Neural progenitor cell (in vitro differentiated cells): ENCODE data around the gene PLEKHA6. TPM values are rescaled to one million over a fixed set of nuclear protein-coding genes. Genes with fewer than 3 reads are reported as not detected.

Experiments
- DNase-seq: peaks from one replicate; pipeline ENCODE4 v3.0.0-alpha.2; 2016; ENCODE audit warnings: low spot score
- H2AFZ ChIP-seq: fragments of 200-600 bp; sonication (generic); replicated peaks from 2 replicates; pipeline ENCODE4 v1.6.1; 2016; ENCODE audit warnings: antibody characterized with exemption
- H3F3A ChIP-seq: fragments of 200-600 bp; sonication (generic); 2 replicates; pipeline ENCODE4 v1.6.1; 2016; ENCODE audit warnings: antibody characterized with exemption, low read depth
- H3K27ac ChIP-seq: fragments of 200-600 bp; sonication (generic); 2 replicates; pipeline ENCODE4 v1.5.1; 2016; ENCODE audit warnings: mild to moderate bottlenecking
- H3K27me3 ChIP-seq: fragments of 200-600 bp; sonication (generic); 2 replicates; pipeline ENCODE4 v1.6.1; 2016; ENCODE audit warnings: mild to moderate bottlenecking, moderate library complexity
- H3K36me3 ChIP-seq: fragments of 200-600 bp; sonication (generic); 2 replicates; pipeline ENCODE4 v1.5.1; 2016
- H3K4me1 ChIP-seq: fragments of 200-600 bp; sonication (generic); 2 replicates; pipeline ENCODE4 v1.6.1; 2016; ENCODE audit warnings: mixed run types
- H3K4me2 ChIP-seq: fragments of 200-600 bp; sonication (generic); 2 replicates; pipeline ENCODE4 v1.6.1; 2016
- H3K4me3 ChIP-seq: fragments of 200-600 bp; sonication (generic); 2 replicates; pipeline ENCODE4 v1.5.1; 2016
- H3K79me2 ChIP-seq: fragments of 200-600 bp; sonication (generic); 2 replicates; pipeline ENCODE4 v1.6.1; 2016; ENCODE audit warnings: low read depth
- H3K9ac ChIP-seq: fragments of 200-600 bp; sonication (generic); 2 replicates; pipeline ENCODE4 v1.6.1; 2016
- H3K9me3 ChIP-seq: fragments of 200-600 bp; sonication (generic); 2 replicates; pipeline ENCODE4 v1.5.1; 2016; ENCODE audit warnings: low read depth
- H4K20me1 ChIP-seq: fragments of 200-600 bp; sonication (generic); 2 replicates; pipeline ENCODE4 v1.6.1; 2016; ENCODE audit warnings: low read depth
- H3K27ac Mint-ChIP-seq: 3 replicates; pipeline ENCODE4 v1.8.0; 2021; ENCODE audit warnings: mixed read lengths
- H3K27me3 Mint-ChIP-seq: 2 replicates; pipeline ENCODE4 v1.8.0; 2022; ENCODE audit warnings: low read depth, mild to moderate bottlenecking, inconsistent platforms, moderate library complexity, mixed read lengths; ENCODE audit not compliant: insufficient read depth
- H3K36me3 Mint-ChIP-seq: 3 replicates; pipeline ENCODE4 v1.8.0; 2021; ENCODE audit warnings: mixed read lengths
- H3K4me1 Mint-ChIP-seq: 3 replicates; pipeline ENCODE4 v1.8.0; 2021; ENCODE audit warnings: mixed read lengths
- H3K4me3 Mint-ChIP-seq: 3 replicates; pipeline ENCODE4 v1.8.0; 2021; ENCODE audit warnings: mild to moderate bottlenecking, moderate library complexity, mixed read lengths
- H3K9me3 Mint-ChIP-seq: 3 replicates; pipeline ENCODE4 v1.8.0; 2020; ENCODE audit warnings: mixed read lengths
- EZH2 ChIP-seq: fragments of 200-600 bp; sonication (generic); IDR thresholded peaks from 2 replicates; pipeline ENCODE4 v1.6.1; 2017; ENCODE audit warnings: antibody characterized with exemption, mild to moderate bottlenecking, moderate library complexity
- EZH2phosphoT487 ChIP-seq: fragments of 200-600 bp; sonication (generic); IDR thresholded peaks from 2 replicates; pipeline ENCODE4 v1.6.1; 2017; ENCODE audit warnings: antibody characterized with exemption
- total RNA-seq: library from RNA; depleted of rRNA; stranded (reverse); fragments of >200 nt; gene quantifications from 2 replicates; pipeline ENCODE4 v1.2.3, GENCODE V29; 2015; ENCODE audit warnings: low replicate concordance
- TF ChIP-seq, protein P1 (sequence below): fragments of 200-600 bp; sonication (generic); IDR thresholded peaks from 2 replicates; pipeline ENCODE4 v1.5.1; 2017; ENCODE audit warnings: antibody characterized with exemption, mild to moderate bottlenecking

PLEKHA6 gene
- total RNA-seq, 1 donor from 2014 or later: 0.58 TPM

DNA sequence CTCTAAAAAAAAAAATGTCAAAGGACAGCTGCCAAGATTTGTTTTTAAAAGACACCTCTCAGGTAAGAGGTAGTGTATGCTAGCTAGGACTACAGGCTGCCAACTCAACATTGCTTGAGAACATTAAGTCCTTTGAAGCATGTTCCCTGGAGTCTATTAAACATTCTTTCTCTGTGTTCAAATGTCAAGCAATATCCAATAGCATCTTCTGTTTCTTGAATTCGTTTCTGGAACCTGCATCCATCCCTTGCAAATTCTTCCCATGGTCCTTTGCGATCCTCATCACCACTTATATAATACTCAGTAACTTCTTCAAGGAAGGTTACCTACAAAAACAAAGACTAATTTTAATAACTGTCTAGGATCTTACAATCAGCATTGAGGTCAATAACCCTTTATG is 46.3 kb upstream of the PLEKHA6 start:
- Mint-ChIP-seq H3K27me3 (peaks cover 2% of the 10 kb centered on the region), H3K36me3 (peaks cover 14% of the 10 kb centered on the region), H3K9me3 (no peaks in the 10 kb centered on the region), H3K4me3 (peak overlapping the region; percentile 20), H3K4me1 (peaks cover 19% of the 10 kb centered on the region), H3K27ac (no peak overlapping the region)
- Histone ChIP-seq H3K9me3 (no peaks in the 10 kb centered on the region), H3K27ac (no peak overlapping the region), H3K27me3 (no peaks in the 10 kb centered on the region), H4K20me1 (peaks cover 64% of the 10 kb centered on the region), H3K36me3 (peaks cover 4% of the 10 kb centered on the region), H3K4me2 (peak overlapping the region; percentile 93), H3K4me1 (peaks cover 7% of the 10 kb centered on the region), H3K9ac (no peak overlapping the region), H3K4me3 (peak overlapping the region; percentile 96), H3K79me2 (peaks cover 76% of the 10 kb centered on the region), H2AFZ (no peak overlapping the region), H3F3A (peaks cover 8% of the 10 kb centered on the region)
- TF ChIP-seq, protein P1, sequence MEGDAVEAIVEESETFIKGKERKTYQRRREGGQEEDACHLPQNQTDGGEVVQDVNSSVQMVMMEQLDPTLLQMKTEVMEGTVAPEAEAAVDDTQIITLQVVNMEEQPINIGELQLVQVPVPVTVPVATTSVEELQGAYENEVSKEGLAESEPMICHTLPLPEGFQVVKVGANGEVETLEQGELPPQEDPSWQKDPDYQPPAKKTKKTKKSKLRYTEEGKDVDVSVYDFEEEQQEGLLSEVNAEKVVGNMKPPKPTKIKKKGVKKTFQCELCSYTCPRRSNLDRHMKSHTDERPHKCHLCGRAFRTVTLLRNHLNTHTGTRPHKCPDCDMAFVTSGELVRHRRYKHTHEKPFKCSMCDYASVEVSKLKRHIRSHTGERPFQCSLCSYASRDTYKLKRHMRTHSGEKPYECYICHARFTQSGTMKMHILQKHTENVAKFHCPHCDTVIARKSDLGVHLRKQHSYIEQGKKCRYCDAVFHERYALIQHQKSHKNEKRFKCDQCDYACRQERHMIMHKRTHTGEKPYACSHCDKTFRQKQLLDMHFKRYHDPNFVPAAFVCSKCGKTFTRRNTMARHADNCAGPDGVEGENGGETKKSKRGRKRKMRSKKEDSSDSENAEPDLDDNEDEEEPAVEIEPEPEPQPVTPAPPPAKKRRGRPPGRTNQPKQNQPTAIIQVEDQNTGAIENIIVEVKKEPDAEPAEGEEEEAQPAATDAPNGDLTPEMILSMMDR: no peak
- TF ChIP-seq EZH2 (no peak), EZH2phosphoT487 (no peak)
- no peak for DNase-seq

DNA sequence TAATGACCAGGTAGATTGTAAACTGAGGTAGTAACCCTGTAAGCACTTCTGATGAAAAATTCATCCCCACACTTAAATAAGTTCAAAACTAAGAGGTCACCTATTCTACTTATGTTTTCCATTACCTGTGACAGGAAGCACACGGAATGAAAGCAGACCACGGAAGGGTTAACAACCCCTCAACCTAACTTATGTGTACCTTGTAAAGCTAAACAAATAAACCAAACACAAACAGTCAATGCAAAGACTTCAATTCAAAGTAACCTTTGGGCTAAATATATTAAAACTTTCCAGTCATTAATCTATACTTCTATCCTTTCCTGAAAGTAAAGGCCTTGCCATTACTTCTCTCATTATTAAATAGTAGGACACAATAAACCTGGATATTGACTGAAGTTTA is 44.9 kb upstream of the PLEKHA6 start:
- no peak overlapping the region for H3K4me3 Mint-ChIP-seq
- Histone ChIP-seq H3F3A (peaks cover 9% of the 10 kb centered on the region), H3K9ac (no peak overlapping the region), H3K27me3 (no peaks in the 10 kb centered on the region), H4K20me1 (peaks cover 51% of the 10 kb centered on the region), H3K4me1 (peaks cover 7% of the 10 kb centered on the region), H3K36me3 (peaks cover 4% of the 10 kb centered on the region), H3K4me2 (no peak overlapping the region), H3K79me2 (peaks cover 62% of the 10 kb centered on the region), H3K27ac (no peak overlapping the region), H3K4me3 (no peak overlapping the region), H3K9me3 (no peaks in the 10 kb centered on the region), H2AFZ (no peak overlapping the region)
- no peak overlapping the region for H3K27ac Mint-ChIP-seq
- TF ChIP-seq EZH2phosphoT487: no peak
- TF ChIP-seq, protein P1: no peak
- TF ChIP-seq EZH2: no peak
- H3K4me1 Mint-ChIP-seq: peaks cover 15% of the 10 kb centered on the region
- no peak for DNase-seq
- H3K9me3 Mint-ChIP-seq: no peaks in the 10 kb centered on the region
- peaks cover 14% of the 10 kb centered on the region for H3K36me3 Mint-ChIP-seq
- no peaks in the 10 kb centered on the region for H3K27me3 Mint-ChIP-seq

DNA sequence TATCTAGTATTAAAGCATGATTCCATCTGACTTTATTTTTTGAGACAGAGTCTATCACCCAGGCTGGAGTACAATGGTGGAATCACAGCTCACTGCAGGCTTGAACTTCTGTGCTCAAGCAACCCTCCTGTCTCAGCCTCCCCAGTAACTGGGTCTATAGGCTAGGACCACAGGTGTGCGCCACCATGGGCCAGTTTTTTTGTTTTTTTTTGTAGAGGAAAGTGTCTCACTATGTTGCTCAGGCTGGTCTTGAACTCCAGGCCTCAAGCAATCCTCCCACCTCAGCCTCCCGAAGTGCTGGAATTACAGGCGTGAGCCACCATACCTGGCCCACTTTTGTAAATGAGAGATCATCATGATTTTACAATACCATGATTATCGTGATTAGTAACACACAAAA is 42.7 kb upstream of the PLEKHA6 start:
- Histone ChIP-seq H2AFZ (no peak overlapping the region), H3K4me1 (peaks cover 7% of the 10 kb centered on the region), H3K9ac (no peak overlapping the region), H3F3A (peaks cover 9% of the 10 kb centered on the region), H3K27me3 (no peaks in the 10 kb centered on the region), H3K79me2 (peaks cover 40% of the 10 kb centered on the region), H4K20me1 (peaks cover 28% of the 10 kb centered on the region), H3K4me2 (no peak overlapping the region), H3K4me3 (no peak overlapping the region), H3K9me3 (no peaks in the 10 kb centered on the region), H3K36me3 (peaks cover 4% of the 10 kb centered on the region), H3K27ac (no peak overlapping the region)
- TF ChIP-seq EZH2: no peak
- Mint-ChIP-seq H3K36me3 (peaks cover 7% of the 10 kb centered on the region), H3K4me1 (peaks cover 11% of the 10 kb centered on the region), H3K9me3 (no peaks in the 10 kb centered on the region), H3K4me3 (no peak overlapping the region), H3K27ac (no peak overlapping the region), H3K27me3 (no peaks in the 10 kb centered on the region)
- no peak for DNase-seq

DNA sequence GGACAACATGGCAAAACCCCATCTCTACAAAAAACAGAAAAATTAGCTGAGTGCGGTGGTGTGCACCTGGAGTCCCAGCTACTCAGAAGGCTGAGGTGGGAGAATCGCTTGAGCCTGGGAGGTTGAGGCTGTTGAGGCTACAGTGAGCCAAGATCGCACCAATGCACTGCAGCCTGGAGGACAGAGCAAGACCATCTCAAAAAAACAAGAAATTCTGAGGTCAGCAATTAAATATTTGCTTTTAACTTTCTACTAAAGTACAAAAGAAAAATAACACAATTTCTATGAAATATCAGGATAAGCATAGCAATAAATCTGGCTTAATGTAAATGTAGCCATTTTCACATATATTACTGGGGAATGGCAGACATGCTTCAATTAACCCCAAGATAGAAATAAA is 42.0 kb upstream of the PLEKHA6 start:
- Mint-ChIP-seq H3K27ac (no peak overlapping the region), H3K36me3 (peaks cover 7% of the 10 kb centered on the region), H3K4me3 (no peak overlapping the region), H3K4me1 (peaks cover 7% of the 10 kb centered on the region), H3K9me3 (no peaks in the 10 kb centered on the region), H3K27me3 (no peaks in the 10 kb centered on the region)
- Histone ChIP-seq H2AFZ (no peak overlapping the region), H3K4me2 (no peak overlapping the region), H3K9me3 (no peaks in the 10 kb centered on the region), H3F3A (peaks cover 9% of the 10 kb centered on the region), H3K4me1 (peaks cover 2% of the 10 kb centered on the region), H3K9ac (no peak overlapping the region), H3K36me3 (peaks cover 4% of the 10 kb centered on the region), H3K4me3 (no peak overlapping the region), H3K27me3 (no peaks in the 10 kb centered on the region), H3K27ac (no peak overlapping the region), H4K20me1 (peaks cover 22% of the 10 kb centered on the region), H3K79me2 (peaks cover 33% of the 10 kb centered on the region)
- TF ChIP-seq, protein P1: no peak
- no peak for TF ChIP-seq EZH2
- no peak for TF ChIP-seq EZH2phosphoT487
- DNase-seq: no peak
